Esophagus squamous epithelium (tissue), 4 donors: ENCODE results near the gene KRT13.

ENCODE experiments used
- CTCF ChIP-seq, 6 experiments: fragments of 450-650 bp in 4 of 6; fragments of 200-600 bp in 2 of 6; sonication (generic) in 2 of 6; IDR thresholded peaks; one replicate each; pipeline ENCODE4 v1.5.1; 2016 to 2019; ENCODE audit warnings: antibody characterized with exemption in 6 of 6, mild to moderate bottlenecking in 4 of 6, moderate library complexity in 4 of 6
- POLR2A ChIP-seq, 4 donors: fragments of 450-650 bp; IDR thresholded peaks; one replicate each; pipeline ENCODE4 v1.6.1; 2017; ENCODE audit warnings: antibody characterized with exemption in 4 of 4, mild to moderate bottlenecking in 4 of 4, moderate library complexity in 3 of 4

- TF ChIP-seq CTCF (IDR thresholded peaks at IDR 0.05), result no peak
- no peak for TF ChIP-seq POLR2A (IDR thresholded peaks at IDR 0.05)
These were observed 37.9 kb downstream of the KRT13 start for GRCh38 chr17:41467561-41467960.
